Stimulated activated CD4-positive, alpha-beta T cell treated with anti-CD3 and anti-CD28 coated beads, Interleukin-4, amount 100 ng/mL, for 24 hours (primary cell): ENCODE measurements around the gene POLR2J.
A peak's percentile ranks its signal among the peaks of the same experiment; 100 is the strongest.
"Not testable (repeated sequence)": the region's sequence is repeated elsewhere in the genome, so short reads cannot be mapped to it uniquely, and the experiment has no call there.

Experiments
- DNase-seq: peaks from one replicate; pipeline ENCODE4 v3.0.0-alpha.2; 2020

The POLR2J gene

GRCh38 chr7:102464577-102465280 is 14.0 kb downstream of the POLR2J start, which contains the start of the genes ALKBH4 and LRWD1:
Gene ALKBH4 (minus strand): TSS chr7:102464863. CDS start chr7:102464836, 27 bp downstream.
Gene LRWD1 (plus strand): TSS chr7:102464984. CDS start chr7:102465081, 97 bp downstream.
- DNase-seq: peak; percentile 96

- DNase-seq: no peak
Measured at GRCh38 chr7:102463841-102464576, 14.7 kb downstream of the POLR2J start.

GRCh38 chr7:102460467-102460866 is 18.3 kb downstream of the POLR2J start:
- DNase-seq: no peak

GRCh38 chr7:102459221-102459844 is 19.4 kb downstream of the POLR2J start:
- DNase-seq: no peak

GRCh38 chr7:102457352-102457924 is 21.3 kb downstream of the POLR2J start:
- DNase-seq: no peak

GRCh38 chr7:102456327-102456726 is 22.4 kb downstream of the POLR2J start:
- DNase-seq: no peak

- no peak for DNase-seq
Measured at GRCh38 chr7:102455596-102455995, 23.1 kb downstream of the POLR2J start.

GRCh38 chr7:102454932-102455331 is 23.8 kb downstream of the POLR2J start:
- not testable (repeated sequence) for DNase-seq

- DNase-seq: no peak
Measured at GRCh38 chr7:102454468-102454867, 24.3 kb downstream of the POLR2J start.

GRCh38 chr7:102453319-102453718 is 25.4 kb downstream of the POLR2J start:
- DNase-seq: no peak

GRCh38 chr7:102452451-102452850 is 26.3 kb downstream of the POLR2J start:
- no peak for DNase-seq

GRCh38 chr7:102451371-102452054 is 27.2 kb downstream of the POLR2J start:
- no peak for DNase-seq

GRCh38 chr7:102450242-102450641 is 28.5 kb downstream of the POLR2J start:
- peak; percentile 60 for DNase-seq

GRCh38 chr7:102449136-102449535 is 29.6 kb downstream of the POLR2J start:
- no peak for DNase-seq

GRCh38 chr7:102447311-102447710 is 31.4 kb downstream of the POLR2J start:
- DNase-seq: no peak

GRCh38 chr7:102446387-102447156 is 32.1 kb downstream of the POLR2J start:
- no peak for DNase-seq

GRCh38 chr7:102445674-102446071 is 33.0 kb downstream of the POLR2J start:
- no peak for DNase-seq

GRCh38 chr7:102444961-102445673 is 33.6 kb downstream of the POLR2J start:
- DNase-seq: no peak

GRCh38 chr7:102439963-102440795 is 38.5 kb downstream of the POLR2J start:
- DNase-seq: no peak

GRCh38 chr7:102436118-102436517 is 42.6 kb downstream of the POLR2J start:
- no peak for DNase-seq
